Right cardiac atrium (tissue), 5 donors: ENCODE results near the gene ARHGAP42. TPM values are rescaled to one million over a fixed set of nuclear protein-coding genes. Genes with fewer than 3 reads are reported as not detected.
"Not testable (repeated sequence)": the region's sequence is repeated elsewhere in the genome, so short reads cannot be mapped to it uniquely, and the experiment has no call there.

Experiments
- ATAC-seq, 2 donors: fragments of 200-7000 bp; cut with Tn5 transposase; one replicate each; pipeline versions ENCODE4 v1.8.0 to v1.9.1; 2020; ENCODE audit warnings: moderate library complexity in 2 of 2, mild to moderate bottlenecking in 1 of 2
- DNase-seq, 3 donors: peaks; one replicate each; pipeline ENCODE4 v3.0.0-alpha.2; 2020
- H3K27ac ChIP-seq: one replicate; pipeline ENCODE4 v1.5.1; 2013; ENCODE audit warnings: mild to moderate bottlenecking, low read length, control low read depth, moderate library complexity
- H3K27me3 ChIP-seq: one replicate; pipeline ENCODE4 v1.6.1; 2013; ENCODE audit not compliant: control insufficient read depth, insufficient read depth
- H3K4me1 ChIP-seq: one replicate; pipeline ENCODE4 v1.6.1; 2013; ENCODE audit warnings: low read length; ENCODE audit not compliant: control insufficient read depth, insufficient read depth
- H3K4me3 ChIP-seq: one replicate; pipeline ENCODE4 v1.5.1; 2013; ENCODE audit warnings: low read length, control low read depth
- H3K9me3 ChIP-seq: one replicate; pipeline ENCODE4 v1.6.1; 2013; ENCODE audit warnings: low read length; ENCODE audit not compliant: control insufficient read depth
- WGBS: extraction: QIAGEN DNeasy Blood & Tissue Kit; methylation state at CpG from one replicate; pipeline ENCODE4 v1.1.7; 2013; 5-methylcytosine and 5-hydroxymethylcytosine counted together
- intact Hi-C, 4 donors: fragments of 100-400 bp; cut with DNase I; formaldehyde crosslinking; loops; one replicate each; pipeline versions ENCODE4 v1.11.0 to v1.14.0; 2022 to 2023
- polyA plus RNA-seq: library from polyadenylated mRNA; stranded (reverse); fragments of 200-250 nt; gene quantifications from one replicate; pipeline ENCODE4 v1.2.3, GENCODE V29; 2013
- total RNA-seq, 4 donors: library from RNA; stranded (reverse); fragmentation: NEBNext Ultra II Directional; extraction: Animal tissue kit (Norgen Biotek cat#: 25700); gene quantifications; one replicate each; pipeline ENCODE4 v1.2.1, GENCODE V29; 2021
- donor health status: healthy with polysubstance abuse.
- donor health status: DM: no; HTN: yes; CAD: no.
- donor health status: DM: no; HTN: no; CAD: no.
- donor health status: DM: no; HTN: yes; CAD: no; lungs with severe emphysema.
- donor health status: DM: yes; HTN: yes; CAD: no.

Gene ARHGAP42
- total and polyA plus RNA-seq, 5 donors, result 4.5 to 8.6 (median 6.6) TPM

GRCh38 chr11:101003468-101003867 lies 316.4 kb downstream of the ARHGAP42 start:
- intact Hi-C loops, result no loop called here
- ATAC-seq (no peak), DNase-seq (no peak)
- Histone ChIP-seq H3K4me1 (no peaks in the 10 kb centered on the region), H3K9me3 (no peaks in the 10 kb centered on the region), H3K27me3 (no peaks in the 10 kb centered on the region), H3K27ac (no peak overlapping the region), H3K4me3 (no peak overlapping the region)
- 81% methylated on average over 4 of the region's 4 CpGs for WGBS

GRCh38 chr11:101008961-101009689 lies 322.0 kb downstream of the ARHGAP42 start:
- WGBS, result 87% methylated on average over 1 of the region's 1 CpG
- no peak overlapping the region for H3K4me3 ChIP-seq
- intact Hi-C loops, result no loop called here
- H3K27me3 ChIP-seq, result no peaks in the 10 kb centered on the region
- DNase-seq (no peak), ATAC-seq (no peak)
- H3K27ac ChIP-seq, result no peak overlapping the region
- no peaks in the 10 kb centered on the region for H3K9me3 ChIP-seq
- no peaks in the 10 kb centered on the region for H3K4me1 ChIP-seq

- Histone ChIP-seq H3K27me3 (no peaks in the 10 kb centered on the region), H3K27ac (no peak overlapping the region), H3K4me1 (no peaks in the 10 kb centered on the region), H3K9me3 (no peaks in the 10 kb centered on the region), H3K4me3 (no peak overlapping the region)
- intact Hi-C loops, result no loop called here
- no peak for ATAC-seq
- no peak for DNase-seq
- 54% methylated on average over 2 of the region's 2 CpGs for WGBS
These were observed 322.6 kb downstream of the ARHGAP42 start for GRCh38 chr11:101009690-101010055.

- DNase-seq (no peak), ATAC-seq (no peak)
- Histone ChIP-seq H3K9me3 (no peaks in the 10 kb centered on the region), H3K27me3 (no peaks in the 10 kb centered on the region), H3K4me1 (no peaks in the 10 kb centered on the region), H3K4me3 (no peak overlapping the region), H3K27ac (no peak overlapping the region)
- 82% methylated on average over 5 of the region's 5 CpGs for WGBS
- intact Hi-C loops, result no loop called here
These were observed 323.8 kb downstream of the ARHGAP42 start for GRCh38 chr11:101010899-101011298.

- H3K27ac ChIP-seq, result no peak overlapping the region
- WGBS, result 82% methylated on average over 5 of the region's 5 CpGs
- ATAC-seq (no peak), DNase-seq (no peak)
- no peaks in the 10 kb centered on the region for H3K4me1 ChIP-seq
- H3K27me3 ChIP-seq, result no peaks in the 10 kb centered on the region
- intact Hi-C loops, result no loop called here
- no peaks in the 10 kb centered on the region for H3K9me3 ChIP-seq
- no peak overlapping the region for H3K4me3 ChIP-seq
These were observed 324.8 kb downstream of the ARHGAP42 start for GRCh38 chr11:101011881-101012280.

GRCh38 chr11:101013702-101014101 lies 326.6 kb downstream of the ARHGAP42 start:
- ATAC-seq, DNase-seq, H3K27me3 ChIP-seq, H3K27ac ChIP-seq, H3K9me3 ChIP-seq, H3K4me3 ChIP-seq, intact Hi-C loops, H3K4me1 ChIP-seq: not testable (repeated sequence)

- DNase-seq (no peak), ATAC-seq (no peak)
- H3K4me3 ChIP-seq, result no peak overlapping the region
- no peaks in the 10 kb centered on the region for H3K9me3 ChIP-seq
- intact Hi-C loops, result no loop called here
- no peak overlapping the region for H3K27ac ChIP-seq
- no peaks in the 10 kb centered on the region for H3K27me3 ChIP-seq
- no peaks in the 10 kb centered on the region for H3K4me1 ChIP-seq
These were observed 327.7 kb downstream of the ARHGAP42 start for GRCh38 chr11:101014600-101015285.

GRCh38 chr11:101019870-101020269 lies 332.8 kb downstream of the ARHGAP42 start:
- no peak for DNase-seq
- Histone ChIP-seq H3K27me3 (no peaks in the 10 kb centered on the region), H3K9me3 (no peaks in the 10 kb centered on the region), H3K27ac (no peak overlapping the region), H3K4me1 (no peaks in the 10 kb centered on the region), H3K4me3 (no peak overlapping the region)
- no peak for ATAC-seq
- WGBS, result 84% methylated on average over 1 of the region's 1 CpG
- intact Hi-C loops, result no loop called here

GRCh38 chr11:101022256-101022655 lies 335.2 kb downstream of the ARHGAP42 start:
- no peak for DNase-seq

GRCh38 chr11:101028644-101029043 lies 341.6 kb downstream of the ARHGAP42 start:
- Histone ChIP-seq H3K4me1 (no peaks in the 10 kb centered on the region), H3K4me3 (no peak overlapping the region), H3K27me3 (no peaks in the 10 kb centered on the region), H3K27ac (no peak overlapping the region), H3K9me3 (no peaks in the 10 kb centered on the region)
- intact Hi-C loops, result no loop called here
- 72% methylated on average over 1 of the region's 1 CpG for WGBS
- no peak for ATAC-seq
- DNase-seq, result no peak

More at GRCh38 chr11:101022256-101022655, 335.2 kb downstream of the ARHGAP42 start:
- no peak overlapping the region for H3K27ac ChIP-seq
- no peak for ATAC-seq
- no peak overlapping the region for H3K4me3 ChIP-seq
- H3K27me3 ChIP-seq, result no peaks in the 10 kb centered on the region
- H3K9me3 ChIP-seq, result no peaks in the 10 kb centered on the region
- no peaks in the 10 kb centered on the region for H3K4me1 ChIP-seq
- intact Hi-C loops, result no loop called here

- Histone ChIP-seq H3K9me3 (no peaks in the 10 kb centered on the region), H3K27ac (no peak overlapping the region), H3K4me1 (no peaks in the 10 kb centered on the region), H3K4me3 (no peak overlapping the region), H3K27me3 (no peaks in the 10 kb centered on the region)
- WGBS, result 65% methylated on average over 3 of the region's 3 CpGs
- DNase-seq (no peak), ATAC-seq (no peak)
- intact Hi-C loops, result loop anchor here in 1 of 4 donors (10.0 kb wide), 1 partner anchor 85 kb away; no protein-coding TSS in a partner anchor
These were observed 342.9 kb downstream of the ARHGAP42 start for GRCh38 chr11:101030015-101030414.
